ENCODE measurements around the gene WDFY4. TPM values are rescaled to one million over a fixed set of nuclear protein-coding genes. Genes with fewer than 3 reads are reported as not detected.

Gene WDFY4
- total RNA-seq, 1 donor from 2014 or later, result not detected

GRCh38 chr10:48697821-48698764 lies 13.4 kb downstream of the WDFY4 start:
- Mint-ChIP-seq H3K27me3 (ENCODE audit: low read depth) (peaks cover 33% of the 10 kb centered on the region), H3K27ac (ENCODE audit: unreplicated experiment) (no peak overlapping the region), H3K36me3 (ENCODE audit: low read depth) (no peaks in the 10 kb centered on the region), H3K4me3 (ENCODE audit: unreplicated experiment) (no peak overlapping the region), H3K9me3 (ENCODE audit: low read depth) (no peaks in the 10 kb centered on the region), H3K4me1 (ENCODE audit: low read depth) (no peaks in the 10 kb centered on the region)
- DNase-seq (ENCODE audit: low spot score), result no peak
- no peak for TF ChIP-seq CTCF (IDR thresholded peaks at IDR 0.05)

- H3K4me1 Mint-ChIP-seq (ENCODE audit: low read depth), result no peaks in the 10 kb centered on the region
- no peak for DNase-seq (ENCODE audit: low spot score)
- H3K4me3 Mint-ChIP-seq (ENCODE audit: unreplicated experiment), result no peak overlapping the region
- peaks cover 27% of the 10 kb centered on the region for H3K27me3 Mint-ChIP-seq (ENCODE audit: low read depth)
- no peak overlapping the region for H3K27ac Mint-ChIP-seq (ENCODE audit: unreplicated experiment)
- no peak for TF ChIP-seq CTCF (IDR thresholded peaks at IDR 0.05)
- H3K36me3 Mint-ChIP-seq (ENCODE audit: low read depth), result no peaks in the 10 kb centered on the region
- H3K9me3 Mint-ChIP-seq (ENCODE audit: low read depth), result no peaks in the 10 kb centered on the region
Observed at GRCh38 chr10:48699011-48699627, 14.4 kb downstream of the WDFY4 start.

- Mint-ChIP-seq H3K4me1 (ENCODE audit: low read depth) (no peaks in the 10 kb centered on the region), H3K9me3 (ENCODE audit: low read depth) (no peaks in the 10 kb centered on the region), H3K27ac (ENCODE audit: unreplicated experiment) (no peak overlapping the region), H3K4me3 (ENCODE audit: unreplicated experiment) (no peak overlapping the region), H3K27me3 (ENCODE audit: low read depth) (peaks cover 19% of the 10 kb centered on the region), H3K36me3 (ENCODE audit: low read depth) (no peaks in the 10 kb centered on the region)
- TF ChIP-seq CTCF (IDR thresholded peaks at IDR 0.05), result no peak
- no peak for DNase-seq (ENCODE audit: low spot score)
Observed at GRCh38 chr10:48700071-48700470, 15.4 kb downstream of the WDFY4 start.

- no peak for TF ChIP-seq CTCF (IDR thresholded peaks at IDR 0.05)
- no peak overlapping the region for H3K4me3 Mint-ChIP-seq (ENCODE audit: unreplicated experiment)
- no peak overlapping the region for H3K27ac Mint-ChIP-seq (ENCODE audit: unreplicated experiment)
- no peaks in the 10 kb centered on the region for H3K4me1 Mint-ChIP-seq (ENCODE audit: low read depth)
- H3K27me3 Mint-ChIP-seq (ENCODE audit: low read depth), result peaks cover 21% of the 10 kb centered on the region
- no peaks in the 10 kb centered on the region for H3K9me3 Mint-ChIP-seq (ENCODE audit: low read depth)
- no peak for DNase-seq (ENCODE audit: low spot score)
- H3K36me3 Mint-ChIP-seq (ENCODE audit: low read depth), result no peaks in the 10 kb centered on the region
Observed at GRCh38 chr10:48700493-48700892, 15.8 kb downstream of the WDFY4 start.

- no peaks in the 10 kb centered on the region for H3K36me3 Mint-ChIP-seq (ENCODE audit: low read depth)
- peaks cover 24% of the 10 kb centered on the region for H3K27me3 Mint-ChIP-seq (ENCODE audit: low read depth)
- DNase-seq (ENCODE audit: low spot score), result no peak
- no peaks in the 10 kb centered on the region for H3K9me3 Mint-ChIP-seq (ENCODE audit: low read depth)
- no peak overlapping the region for H3K27ac Mint-ChIP-seq (ENCODE audit: unreplicated experiment)
- H3K4me3 Mint-ChIP-seq (ENCODE audit: unreplicated experiment), result no peak overlapping the region
- TF ChIP-seq CTCF (IDR thresholded peaks at IDR 0.05), result no peak
- no peaks in the 10 kb centered on the region for H3K4me1 Mint-ChIP-seq (ENCODE audit: low read depth)
Observed at GRCh38 chr10:48701139-48701901, 16.6 kb downstream of the WDFY4 start.

Data from chondrocyte (in vitro differentiated cells).